HG02642 (cell line): Measurements from ENCODE around the gene AQP11.

Source experiments
- ATAC-seq: cut with Tn5 transposase; IDR thresholded peaks from one replicate; pipeline ENCODE4 v1.9.1; 2021; ENCODE audit warnings: mild to moderate bottlenecking; ENCODE audit not compliant: unreplicated experiment, poor library complexity

AQP11 gene

DNA sequence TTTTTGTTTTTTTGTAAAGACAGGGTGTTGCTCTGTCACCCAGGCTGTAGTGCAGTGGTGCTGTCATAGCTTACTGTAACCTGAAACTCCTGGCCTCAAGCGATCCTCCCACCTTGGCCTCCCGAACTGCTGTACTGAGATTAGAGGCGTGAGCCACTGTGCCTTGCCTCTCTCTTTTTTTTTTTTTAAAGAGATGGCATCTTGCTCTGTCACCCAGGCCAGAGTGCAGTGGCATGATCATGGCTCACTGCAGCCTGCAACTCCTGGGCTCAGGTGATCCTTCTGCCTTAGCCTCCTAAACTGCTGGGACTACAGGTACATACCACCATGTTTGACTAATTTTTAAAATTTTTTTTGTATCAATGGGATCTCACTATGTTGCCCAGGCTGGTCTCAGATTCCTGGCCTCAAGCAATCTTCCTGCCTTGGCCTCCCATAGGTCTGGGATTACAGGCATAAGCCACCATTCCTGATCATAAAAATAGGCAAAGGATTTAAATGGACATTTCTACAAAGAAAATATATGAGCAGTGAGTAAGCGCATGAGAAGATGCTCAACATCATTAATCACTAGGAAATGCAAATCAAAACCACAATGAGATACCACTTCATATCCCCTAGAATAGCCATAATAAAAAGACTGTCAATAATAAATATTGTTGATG is 65.1 kb downstream of the AQP11 start:
- ATAC-seq = no peak

GRCh38 chr11:77656362-77656761 is 66.6 kb downstream of the AQP11 start:
- ATAC-seq = no peak

DNA sequence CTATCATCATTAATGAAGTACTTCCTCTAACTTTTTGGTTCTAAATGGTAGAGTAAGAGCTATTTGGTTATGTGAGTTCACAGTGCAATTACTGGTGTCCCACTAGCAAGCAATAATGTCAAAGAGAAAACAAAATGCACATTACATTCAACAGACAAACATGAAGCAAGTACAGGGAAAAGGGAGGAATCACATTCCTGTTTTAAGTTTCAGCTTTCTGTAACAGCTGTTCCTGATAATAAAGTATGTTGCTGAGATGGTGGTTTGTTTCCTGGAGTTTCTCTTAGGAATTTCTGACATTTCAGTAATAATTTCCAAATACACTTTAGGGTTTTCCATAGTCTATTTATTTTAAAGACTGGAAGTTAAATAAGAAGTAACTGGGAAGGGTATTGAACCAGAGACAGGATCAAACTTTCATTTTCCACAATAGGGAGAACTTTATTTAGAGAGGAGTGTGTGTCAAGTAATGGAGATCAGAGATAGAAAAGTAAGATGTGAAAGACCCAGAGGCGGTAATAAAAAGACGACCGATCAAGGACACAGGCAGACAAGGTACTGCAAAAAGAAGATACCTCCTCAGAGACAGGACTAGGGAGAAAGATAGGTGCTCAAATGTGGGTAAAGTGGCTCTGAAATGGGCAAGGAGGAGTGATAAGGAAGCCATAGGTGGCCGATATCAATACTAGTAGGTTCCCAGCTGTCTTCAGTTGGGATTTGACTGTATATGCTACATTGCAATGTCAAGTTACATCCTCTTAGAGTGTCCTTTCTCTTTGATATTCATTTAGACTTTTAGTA is 68.7 kb downstream of the AQP11 start:
- ATAC-seq = no peak
